A172 (cell line): Measurements from ENCODE around the gene ARID3B. TPM values are rescaled to one million over a fixed set of nuclear protein-coding genes. Genes with fewer than 3 reads are reported as not detected.
A peak's percentile ranks its signal among the peaks of the same experiment; 100 is the strongest.
"Not testable (repeated sequence)": the region's sequence is repeated elsewhere in the genome, so short reads cannot be mapped to it uniquely, and the experiment has no call there.

Source experiments
- DNase-seq: peaks from one replicate; pipeline ENCODE4 v3.0.0-alpha.2; 2015; ENCODE audit warnings: low spot score
- total RNA-seq: library from RNA; depleted of rRNA; stranded (reverse); fragments of >200 nt; shearing (Covaris generic); gene quantifications from 2 replicates; pipeline ENCODE4 v1.2.3, GENCODE V29; 2014

The ARID3B gene
- total RNA-seq, 1 experiment from 2014 or later: 1.7 TPM

- peak; percentile 51 for DNase-seq
Measured at GRCh38 chr15:74620636-74621545, 79.9 kb downstream of the ARID3B start.

GRCh38 chr15:74621546-74621920, 80.5 kb downstream of the ARID3B start:
- no peak for DNase-seq

- DNase-seq: no peak
Measured at GRCh38 chr15:74621936-74622335, 80.9 kb downstream of the ARID3B start.

GRCh38 chr15:74622758-74623157, 81.7 kb downstream of the ARID3B start:
- DNase-seq: no peak

- DNase-seq: no peak
Measured at GRCh38 chr15:74624020-74624602, 83.1 kb downstream of the ARID3B start.

- no peak for DNase-seq
Measured at GRCh38 chr15:74625693-74626092, 84.7 kb downstream of the ARID3B start.

GRCh38 chr15:74626336-74626735, 85.3 kb downstream of the ARID3B start:
- DNase-seq: no peak

GRCh38 chr15:74626752-74627692, 86.0 kb downstream of the ARID3B start:
- no peak for DNase-seq

- DNase-seq: no peak
Measured at GRCh38 chr15:74627766-74628165, 86.7 kb downstream of the ARID3B start.

GRCh38 chr15:74628199-74628598, 87.2 kb downstream of the ARID3B start:
- no peak for DNase-seq

GRCh38 chr15:74628949-74629348, 87.9 kb downstream of the ARID3B start:
- DNase-seq: no peak

GRCh38 chr15:74629696-74630095, 88.7 kb downstream of the ARID3B start:
- DNase-seq: not testable (repeated sequence)

- no peak for DNase-seq
Measured at GRCh38 chr15:74630284-74631086, 89.5 kb downstream of the ARID3B start.

GRCh38 chr15:74631087-74631385, 90.0 kb downstream of the ARID3B start:
- DNase-seq: no peak

GRCh38 chr15:74631408-74631807, 90.4 kb downstream of the ARID3B start:
- no peak for DNase-seq

GRCh38 chr15:74631935-74632560, 91.0 kb downstream of the ARID3B start:
- peak; percentile 28 for DNase-seq

GRCh38 chr15:74632601-74633000, 91.6 kb downstream of the ARID3B start:
- DNase-seq: no peak

- no peak for DNase-seq
Measured at GRCh38 chr15:74633781-74634180, 92.8 kb downstream of the ARID3B start.

GRCh38 chr15:74635228-74635627, 94.2 kb downstream of the ARID3B start:
- DNase-seq: peak; percentile 43

GRCh38 chr15:74636984-74637383, 96.0 kb downstream of the ARID3B start:
- DNase-seq: no peak

- DNase-seq: no peak
Measured at GRCh38 chr15:74641151-74641550, 100.1 kb downstream of the ARID3B start.
